CD4-positive, alpha-beta memory T cell (primary cell): Measurements from ENCODE around the gene PCSK2. TPM values are rescaled to one million over a fixed set of nuclear protein-coding genes. Genes with fewer than 3 reads are reported as not detected.

Source experiments
- CTCF ChIA-PET: fragments of 350-600 bp; sonication (Branson Sonifier 250); formaldehyde crosslinking; loops from one replicate; lab custom pipeline; 2021; ENCODE audit warnings: inconsistent platforms; ENCODE audit not compliant: partially characterized antibody; lab: Charles Lee
- POLR2A ChIA-PET: fragments of 350-600 bp; sonication (Branson Sonifier 250); formaldehyde crosslinking; loops from one replicate; lab custom pipeline; 2021; ENCODE audit not compliant: partially characterized antibody; lab: Charles Lee
- DNase-seq, 5 donors: peaks; one replicate each; pipeline versions ENCODE4 v3.0.0 to v3.0.0-alpha.2; 2020 to 2022; ENCODE audit warnings: mixed read lengths in 1 of 5
- H3K27ac ChIP-seq: one replicate; pipeline ENCODE4 v1.7.0; 2013; ENCODE audit warnings: low read depth, low read length
- H3K27me3 ChIP-seq: 2 replicates; pipeline ENCODE4 v1.7.0; 2013; ENCODE audit warnings: mild to moderate bottlenecking, low read length, moderate library complexity; ENCODE audit not compliant: insufficient read depth
- H3K36me3 ChIP-seq: 2 replicates; pipeline ENCODE4 v1.7.0; 2013; ENCODE audit warnings: mild to moderate bottlenecking, low read length, moderate library complexity; ENCODE audit not compliant: insufficient read depth
- H3K4me1 ChIP-seq: 2 replicates; pipeline ENCODE4 v1.7.0; 2013; ENCODE audit warnings: mild to moderate bottlenecking, low read length, moderate library complexity; ENCODE audit not compliant: insufficient read depth
- H3K4me3 ChIP-seq, 2 donors: one replicate each; pipeline ENCODE4 v1.7.0; 2013; ENCODE audit warnings: low read length in 2 of 2, mild to moderate bottlenecking in 1 of 2
- H3K9me3 ChIP-seq, 2 donors: one replicate each; pipeline ENCODE4 v1.7.0; 2013; ENCODE audit warnings: low read length in 2 of 2, control low read depth in 1 of 2; ENCODE audit not compliant: control insufficient read depth in 1 of 2
- H3K27ac Mint-ChIP-seq, 7 donors: one replicate each; pipeline ENCODE4 v1.8.0; 2020 to 2021; ENCODE audit warnings: mixed read lengths in 7 of 7, mild to moderate bottlenecking in 6 of 7, inconsistent platforms in 3 of 7, moderate library complexity in 3 of 7
- H3K27me3 Mint-ChIP-seq, 2 donors: one replicate each; pipeline ENCODE4 v1.8.0; 2020 to 2021; ENCODE audit warnings: mixed read lengths in 2 of 2
- H3K36me3 Mint-ChIP-seq, 2 donors: one replicate each; pipeline ENCODE4 v1.8.0; 2020 to 2021; ENCODE audit warnings: mixed read lengths in 2 of 2, inconsistent platforms in 1 of 2, mild to moderate bottlenecking in 1 of 2
- H3K4me1 Mint-ChIP-seq, 4 donors: one replicate each; pipeline ENCODE4 v1.8.0; 2020 to 2021; ENCODE audit warnings: mixed read lengths in 4 of 4, mild to moderate bottlenecking in 1 of 4
- H3K4me3 Mint-ChIP-seq, 8 donors: one replicate each; pipeline ENCODE4 v1.8.0; 2020 to 2021; ENCODE audit warnings: mixed read lengths in 8 of 8, mild to moderate bottlenecking in 7 of 8, moderate library complexity in 6 of 8, inconsistent platforms in 3 of 8
- H3K9me3 Mint-ChIP-seq, 8 donors: one replicate each; pipeline ENCODE4 v1.8.0; 2020 to 2021; ENCODE audit warnings: mixed read lengths in 8 of 8, mild to moderate bottlenecking in 5 of 8, inconsistent platforms in 3 of 8, moderate library complexity in 1 of 8
- intact Hi-C: fragments of 100-400 bp; cut with micrococcal nuclease; formaldehyde crosslinking; loops from one replicate; pipeline ENCODE4 v1.15.1; 2023
- polyA plus RNA-seq, 2 donors: library from polyadenylated mRNA; unstranded; fragments of 300-500 nt; fragmentation: Illumina TruSeq; gene quantifications; one replicate each; pipeline ENCODE4 v1.2.3, GENCODE V29; 2021
- total RNA-seq, 2 experiments: library from RNA; stranded (reverse); gene quantifications; one replicate each; pipeline ENCODE4 v1.2.3, GENCODE V29; 2021

The PCSK2 gene
- total and polyA plus RNA-seq, 4 experiments from 2014 or later, result not detected

GRCh38 chr20:17377231-17377630, 150.4 kb downstream of the PCSK2 start:
- no peak overlapping the region for H3K27ac Mint-ChIP-seq
- Histone ChIP-seq H3K9me3 (no peaks in the 10 kb centered on the region), H3K4me1 (no peaks in the 10 kb centered on the region), H3K27ac (no peak overlapping the region), H3K4me3 (no peak overlapping the region), H3K36me3 (no peaks in the 10 kb centered on the region), H3K27me3 (no peaks in the 10 kb centered on the region)
- H3K9me3 Mint-ChIP-seq, result peaks cover 0 to 1% (median 0%) of the 10 kb centered on the region in 8 donors
- intact Hi-C loops, result no loop called here
- CTCF ChIA-PET, result no interaction called here
- POLR2A ChIA-PET, result no interaction called here
- no peak overlapping the region for H3K4me3 Mint-ChIP-seq
- no peaks in the 10 kb centered on the region for H3K36me3 Mint-ChIP-seq
- no peak for DNase-seq
- H3K27me3 Mint-ChIP-seq, result peaks cover 0 to 2% of the 10 kb centered on the region in 2 donors
- H3K4me1 Mint-ChIP-seq, result no peaks in the 10 kb centered on the region

GRCh38 chr20:17379651-17380050, 152.8 kb downstream of the PCSK2 start:
- Histone ChIP-seq H3K27me3 (no peaks in the 10 kb centered on the region), H3K27ac (no peak overlapping the region), H3K4me1 (no peaks in the 10 kb centered on the region), H3K36me3 (no peaks in the 10 kb centered on the region), H3K9me3 (no peaks in the 10 kb centered on the region), H3K4me3 (no peak overlapping the region)
- DNase-seq, result no peak
- Mint-ChIP-seq H3K27ac (no peak overlapping the region), H3K36me3 (no peaks in the 10 kb centered on the region), H3K4me1 (no peaks in the 10 kb centered on the region), H3K27me3 (peaks cover 4 to 5% of the 10 kb centered on the region in 2 donors), H3K9me3 (peaks cover 0 to 1% (median 0%) of the 10 kb centered on the region in 8 donors), H3K4me3 (no peak overlapping the region)
- intact Hi-C loops, result no loop called here
- ChIA-PET CTCF (no interaction called here), POLR2A (no interaction called here)

- intact Hi-C loops, result no loop called here
- Histone ChIP-seq H3K27ac (no peak overlapping the region), H3K27me3 (no peaks in the 10 kb centered on the region), H3K4me1 (no peaks in the 10 kb centered on the region), H3K36me3 (no peaks in the 10 kb centered on the region), H3K4me3 (no peak overlapping the region), H3K9me3 (no peaks in the 10 kb centered on the region)
- Mint-ChIP-seq H3K27me3 (peaks cover 4 to 5% of the 10 kb centered on the region in 2 donors), H3K9me3 (peaks cover 0 to 1% (median 0%) of the 10 kb centered on the region in 8 donors), H3K4me3 (no peak overlapping the region), H3K27ac (no peak overlapping the region), H3K36me3 (no peaks in the 10 kb centered on the region), H3K4me1 (no peaks in the 10 kb centered on the region)
- CTCF ChIA-PET, result no interaction called here
- DNase-seq, result no peak
- POLR2A ChIA-PET, result no interaction called here
Observed at GRCh38 chr20:17380801-17381200, 154.0 kb downstream of the PCSK2 start.

DNA sequence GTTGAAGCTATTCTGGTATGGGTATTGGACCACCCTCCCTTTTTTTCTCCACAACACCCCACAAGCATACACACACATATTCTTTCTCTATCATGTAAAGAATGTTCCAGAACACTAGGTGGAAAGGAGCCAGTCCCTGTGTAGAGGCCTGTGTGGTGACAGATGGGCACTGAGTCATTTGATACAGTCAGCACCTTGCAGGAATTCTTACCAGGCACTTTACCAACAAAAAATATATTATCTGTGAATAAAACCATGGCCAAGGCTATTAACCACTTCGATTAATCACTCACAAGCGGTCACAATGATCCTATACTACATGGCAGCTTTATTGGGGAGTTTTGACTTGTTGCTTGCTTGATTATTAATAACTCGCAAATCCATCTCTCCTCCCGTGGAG, 154.9 kb downstream of the PCSK2 start:
- Mint-ChIP-seq H3K36me3 (no peaks in the 10 kb centered on the region), H3K27me3 (peaks cover 4 to 5% of the 10 kb centered on the region in 2 donors), H3K4me1 (no peaks in the 10 kb centered on the region), H3K27ac (no peak overlapping the region), H3K9me3 (peaks cover 0 to 1% (median 0%) of the 10 kb centered on the region in 8 donors), H3K4me3 (no peak overlapping the region)
- ChIA-PET POLR2A (no interaction called here), CTCF (interaction anchor here (1.2 kb wide), 1 partner anchor 49 kb away, joined by 3 read pairs; no protein-coding TSS in a partner anchor)
- no peak overlapping the region for H3K4me3 ChIP-seq
- DNase-seq, result no peak
- H3K27ac ChIP-seq, result no peak overlapping the region
- no peaks in the 10 kb centered on the region for H3K9me3 ChIP-seq
- intact Hi-C loops, result no loop called here
- no peaks in the 10 kb centered on the region for H3K4me1 ChIP-seq
- no peaks in the 10 kb centered on the region for H3K27me3 ChIP-seq
- no peaks in the 10 kb centered on the region for H3K36me3 ChIP-seq

- intact Hi-C loops, result no loop called here
- Mint-ChIP-seq H3K4me1 (no peaks in the 10 kb centered on the region), H3K36me3 (no peaks in the 10 kb centered on the region), H3K27ac (no peak overlapping the region), H3K4me3 (no peak overlapping the region), H3K9me3 (peaks cover 0 to 1% (median 0%) of the 10 kb centered on the region in 8 donors), H3K27me3 (peaks cover 10 to 19% of the 10 kb centered on the region in 2 donors)
- ChIA-PET POLR2A (no interaction called here), CTCF (no interaction called here)
- no peak overlapping the region for H3K4me3 ChIP-seq
- H3K27ac ChIP-seq, result no peak overlapping the region
- no peaks in the 10 kb centered on the region for H3K4me1 ChIP-seq
- H3K27me3 ChIP-seq, result no peaks in the 10 kb centered on the region
- no peak for DNase-seq
- no peaks in the 10 kb centered on the region for H3K9me3 ChIP-seq
- H3K36me3 ChIP-seq, result no peaks in the 10 kb centered on the region
Observed at GRCh38 chr20:17385798-17386197, 159.0 kb downstream of the PCSK2 start.

GRCh38 chr20:17390655-17391054, 163.8 kb downstream of the PCSK2 start:
- no peak overlapping the region for H3K27ac ChIP-seq
- H3K9me3 Mint-ChIP-seq, result peaks cover 0 to 2% (median 0%) of the 10 kb centered on the region in 8 donors
- H3K4me3 ChIP-seq, result no peak overlapping the region
- no peak overlapping the region for H3K27ac Mint-ChIP-seq
- peaks cover 9 to 20% of the 10 kb centered on the region in 2 donors for H3K27me3 Mint-ChIP-seq
- H3K4me1 Mint-ChIP-seq, result no peaks in the 10 kb centered on the region
- H3K27me3 ChIP-seq, result no peaks in the 10 kb centered on the region
- H3K4me1 ChIP-seq, result no peaks in the 10 kb centered on the region
- no peaks in the 10 kb centered on the region for H3K9me3 ChIP-seq
- no peak for DNase-seq
- POLR2A ChIA-PET, result no interaction called here
- intact Hi-C loops, result no loop called here
- H3K4me3 Mint-ChIP-seq, result no peak overlapping the region
- no peaks in the 10 kb centered on the region for H3K36me3 ChIP-seq
- CTCF ChIA-PET, result no interaction called here
- no peaks in the 10 kb centered on the region for H3K36me3 Mint-ChIP-seq

DNA sequence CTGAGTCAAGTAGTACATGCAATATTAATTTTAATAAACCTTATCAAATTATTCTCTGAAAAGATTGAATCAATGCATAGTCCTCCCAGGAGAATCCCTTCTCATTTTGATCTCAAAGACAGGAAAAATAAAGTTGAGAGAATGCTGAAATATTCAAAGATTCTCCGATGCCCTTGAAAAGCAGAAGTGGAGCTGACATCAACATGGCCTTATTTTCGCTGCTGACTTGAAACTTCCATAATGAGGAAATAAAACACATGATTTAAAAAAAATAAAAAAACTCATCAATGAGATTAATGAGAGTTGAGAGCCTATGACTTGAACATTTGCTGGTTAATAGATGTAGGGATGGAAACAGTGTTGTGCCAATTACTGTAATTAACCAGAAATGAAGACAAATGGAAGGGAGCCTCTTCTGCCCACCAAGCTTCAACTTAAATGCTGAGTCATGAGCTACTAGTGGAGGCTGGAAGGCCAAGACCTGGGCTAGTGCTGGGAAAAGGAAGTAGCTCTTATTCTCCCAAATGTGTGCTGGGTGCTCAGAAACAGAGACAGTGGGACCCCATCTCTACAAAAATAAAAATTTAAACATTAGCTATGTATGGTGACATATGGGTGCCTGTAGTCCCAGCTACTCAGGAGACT, 164.4 kb downstream of the PCSK2 start:
- Mint-ChIP-seq H3K36me3 (no peaks in the 10 kb centered on the region), H3K4me1 (no peaks in the 10 kb centered on the region), H3K9me3 (peaks cover 0 to 2% (median 0%) of the 10 kb centered on the region in 8 donors), H3K27me3 (peaks cover 10 to 20% of the 10 kb centered on the region in 2 donors), H3K4me3 (no peak overlapping the region), H3K27ac (no peak overlapping the region)
- POLR2A ChIA-PET, result no interaction called here
- no peak for DNase-seq
- Histone ChIP-seq H3K4me1 (no peaks in the 10 kb centered on the region), H3K9me3 (no peaks in the 10 kb centered on the region), H3K36me3 (no peaks in the 10 kb centered on the region), H3K27me3 (no peaks in the 10 kb centered on the region), H3K4me3 (no peak overlapping the region), H3K27ac (no peak overlapping the region)
- CTCF ChIA-PET, result no interaction called here
- intact Hi-C loops, result no loop called here
